ENCODE results near the gene FYN. TPM values are rescaled to one million over a fixed set of nuclear protein-coding genes. Genes with fewer than 3 reads are reported as not detected.

Gene FYN
- total and polyA plus RNA-seq, 10 of the 15 experiments (the other 5 are each of a cell fraction or from before 2014, with no cell fraction given) = 51.4 to 247 (median 138) TPM

- TF ChIP-seq ELK1 (IDR thresholded peaks at IDR 0.05; ENCODE audit: low read depth, low read length) (no peak), TAF1 (IDR thresholded peaks at IDR 0.05; ENCODE audit: borderline replicate concordance, low read depth, low read length) (no peak), STAT1 (conservative IDR thresholded peaks at IDR 0.05) (no peak), BACH1 (IDR thresholded peaks at IDR 0.05; ENCODE audit: borderline replicate concordance) (no peak), TBL1XR1 (IDR thresholded peaks at IDR 0.05; ENCODE audit: low read depth, low read length) (no peak), ZNF207 (IDR thresholded peaks at IDR 0.05; ENCODE audit: borderline replicate concordance) (no peak), RFX5 (IDR thresholded peaks at IDR 0.05; ENCODE audit: low read depth, low read length) (no peak), ETV6 (conservative IDR thresholded peaks at IDR 0.05 in 1 of 2, IDR thresholded peaks at IDR 0.05 in 1 of 2; ENCODE audit: borderline replicate concordance in 1 of 2, low read depth in 1 of 2) (no peak), POLR2AphosphoS5 (IDR thresholded peaks at IDR 0.05; ENCODE audit: low read length) (no peak), EGR1 (IDR thresholded peaks at IDR 0.05; ENCODE audit: borderline replicate concordance in 1 of 2, low read depth in 2 of 2, low read length in 2 of 2) (no peak)
These were observed 165.5 kb downstream of the FYN start (continued) for GRCh38 chr6:111707773-111708172.

GRCh38 chr6:111706841-111707391 is 166.3 kb downstream of the FYN start:
- H3K27ac ChIP-seq (ENCODE audit: control insufficient read depth, insufficient read depth) = no peak overlapping the region
- ChIA-PET CTCF (interaction anchor here (6.2 to 7.7 kb wide), 2 partner anchors 291 to 335 kb away, joined by 88 to 96 read pairs; no protein-coding TSS in a partner anchor), SMC1A (ENCODE audit: uncharacterized antibody, unreplicated experiment) (interaction anchor here (0.9 to 1.7 kb wide), 2 partner anchors 20 to 267 kb away, joined by 3 to 5 read pairs; no protein-coding TSS in a partner anchor), POLR2A (no interaction called here), RAD21 (ENCODE audit: unreplicated experiment) (interaction anchor here (1.0 kb wide), 1 partner anchor 58 kb away, joined by 3 read pairs; no protein-coding TSS in a partner anchor)
- intact Hi-C loops (cut with micrococcal nuclease; ENCODE audit: unreplicated experiment) (loop anchor here (5.0 kb wide), 1 partner anchor 460 kb away; no protein-coding TSS in a partner anchor), in situ Hi-C loops (cut with MboI) (loop anchor here (5.0 to 25.0 kb wide), 4 partner anchors 290 to 605 kb away; no protein-coding TSS in a partner anchor)
- 30% methylated on average over 2 of the region's 2 CpGs for WGBS (ENCODE audit: insufficient coverage, insufficient replicate concordance, low lambda C conversion rate, missing lambda C conversion rate)
- no peak overlapping the region for H3K9ac ChIP-seq (ENCODE audit: control insufficient read depth, insufficient read depth, low read length)
- no peak overlapping the region for H3K4me3 ChIP-seq
- H3K4me2 ChIP-seq (ENCODE audit: control insufficient read depth, insufficient read depth) = no peak overlapping the region
- FAIRE-seq = no peak
- H3K4me1 ChIP-seq (ENCODE audit: control insufficient read depth, insufficient read depth, low read length) = peaks cover 5% of the 10 kb centered on the region; the same call in 1 of the 2 replicates
- ATAC-seq = no peak
- H3K27me3 ChIP-seq (replicated peaks in 1 of 2; ENCODE audit: control insufficient read depth in 2 of 2, insufficient read depth in 2 of 2, low read length in 1 of 2) = no peaks in the 10 kb centered on the region
- H3K9me3 ChIP-seq (replicated peaks; ENCODE audit: control insufficient read depth, insufficient read depth, low read length) = no peaks in the 10 kb centered on the region
- TF ChIP-seq SMC3 (IDR thresholded peaks at IDR 0.05; ENCODE audit: borderline replicate concordance, low read length) (no peak), TCF12 (IDR thresholded peaks at IDR 0.05; ENCODE audit: low read depth, low read length) (no peak), NRF1 (conservative IDR thresholded peaks at IDR 0.05; ENCODE audit: low read depth, low read length) (no peak), IRF3 (IDR thresholded peaks at IDR 0.05) (no peak), YY1 (IDR thresholded peaks at IDR 0.05; ENCODE audit: low read depth, low read length) (no peak), TBL1XR1 (IDR thresholded peaks at IDR 0.05; ENCODE audit: low read depth, low read length) (no peak)
- BruUV-seq (replicated peaks) = no TSS peak
- H3K36me3 ChIP-seq (ENCODE audit: control insufficient read depth in 2 of 2, insufficient read depth in 2 of 2, low read length in 1 of 2) = peaks cover 15 to 18% of the 10 kb centered on the region in 2 experiments
- no peak for DNase-seq (ENCODE audit: low read depth, low spot score)
- H4K20me1 ChIP-seq (ENCODE audit: control insufficient read depth, insufficient read depth) = no peaks in the 10 kb centered on the region
- no peaks in the 10 kb centered on the region for H3K79me2 ChIP-seq (ENCODE audit: control insufficient read depth, insufficient read depth, low read length)
- H2AFZ ChIP-seq (ENCODE audit: control insufficient read depth, low read depth, low read length) = no peak overlapping the region
